Right renal pelvis (tissue), 4 donors: ENCODE data around the gene IQSEC1. TPM values are rescaled to one million over a fixed set of nuclear protein-coding genes. Genes with fewer than 3 reads are reported as not detected.

Source experiments
- DNase-seq, 4 donors: peaks; one replicate each; pipeline ENCODE4 v3.0.0-alpha.2; 2013; ENCODE audit warnings: low read depth in 4 of 4, low spot score in 3 of 4, missing footprints in 1 of 4
- polyA plus RNA-seq, 4 donors: library from polyadenylated mRNA; unstranded; fragments of 120-200 nt; gene quantifications; one replicate each; pipeline ENCODE4 v1.2.1, GENCODE V29; 2013; ENCODE audit not compliant: insufficient read length in 4 of 4

Gene IQSEC1
- polyA plus RNA-seq, 4 donors: 29.4 to 35.5 (median 33.1) TPM

GRCh38 chr3:12990781-12991480 is 82.3 kb downstream of the IQSEC1 start:
- DNase-seq: no peak

GRCh38 chr3:12990306-12990705 is 82.9 kb downstream of the IQSEC1 start:
- DNase-seq: no peak

GRCh38 chr3:12988728-12989454 is 84.3 kb downstream of the IQSEC1 start:
- DNase-seq: no peak

- no peak for DNase-seq
Measured at GRCh38 chr3:12987602-12988001, 85.6 kb downstream of the IQSEC1 start.

GRCh38 chr3:12986986-12987385 is 86.2 kb downstream of the IQSEC1 start:
- no peak for DNase-seq

- no peak for DNase-seq
Measured at GRCh38 chr3:12986521-12986920, 86.7 kb downstream of the IQSEC1 start.

GRCh38 chr3:12986031-12986430 is 87.2 kb downstream of the IQSEC1 start:
- no peak for DNase-seq

GRCh38 chr3:12985148-12985547 is 88.1 kb downstream of the IQSEC1 start:
- no peak for DNase-seq

- DNase-seq: no peak
Measured at GRCh38 chr3:12984023-12984823, 89.0 kb downstream of the IQSEC1 start.

- no peak for DNase-seq
Measured at GRCh38 chr3:12983319-12983718, 89.9 kb downstream of the IQSEC1 start.

- DNase-seq: no peak
Measured at GRCh38 chr3:12982619-12983101, 90.6 kb downstream of the IQSEC1 start.

- no peak for DNase-seq
Measured at GRCh38 chr3:12981306-12982275, 91.6 kb downstream of the IQSEC1 start.

- DNase-seq: no peak
Measured at GRCh38 chr3:12980596-12981290, 92.5 kb downstream of the IQSEC1 start.

- no peak for DNase-seq
Measured at GRCh38 chr3:12979947-12980487, 93.2 kb downstream of the IQSEC1 start.

- no peak for DNase-seq
Measured at GRCh38 chr3:12979151-12979946, 93.9 kb downstream of the IQSEC1 start.

- no peak for DNase-seq
Measured at GRCh38 chr3:12978682-12979081, 94.5 kb downstream of the IQSEC1 start.

- DNase-seq: no peak
Measured at GRCh38 chr3:12977117-12977808, 96.0 kb downstream of the IQSEC1 start.
